ENCODE results near the gene LRRC30. TPM values are rescaled to one million over a fixed set of nuclear protein-coding genes. Genes with fewer than 3 reads are reported as not detected.

LRRC30 gene
- total RNA-seq, 2 donors from 2014 or later, result not detected

DNA sequence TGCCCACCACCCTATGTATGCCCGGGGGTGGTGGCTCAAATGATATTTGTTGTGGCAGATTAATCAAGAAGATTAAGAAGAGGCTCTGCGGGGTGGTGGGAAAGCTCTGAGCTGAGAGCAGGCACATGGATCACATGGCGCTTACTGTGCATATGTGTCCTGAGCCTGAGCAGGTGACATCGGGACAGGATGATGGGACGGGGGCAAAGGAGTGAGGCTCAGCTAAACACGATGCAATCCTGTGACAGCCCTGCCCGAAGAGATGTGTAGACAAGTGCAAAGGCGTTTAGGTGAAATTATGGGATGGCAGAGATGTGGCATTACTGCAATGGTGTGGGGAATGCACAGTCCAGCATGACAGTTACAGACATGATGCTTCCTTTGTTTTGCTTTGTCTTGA, 6.0 kb downstream of the LRRC30 start:
- Histone ChIP-seq H3K9ac (ENCODE audit: low read depth in 2 of 2, low read length in 2 of 2) (no peak overlapping the region), H3K9me3 (no peaks in the 10 kb centered on the region), H3K36me3 (no peaks in the 10 kb centered on the region), H3K27ac (no peak overlapping the region), H3K4me1 (no peaks in the 10 kb centered on the region), H3K4me3 (no peak overlapping the region), H3K27me3 (no peaks in the 10 kb centered on the region)
- intact Hi-C loops (cut with DNase I), result no loop called here
- no peak for DNase-seq
- no peak for TF ChIP-seq CTCF (IDR thresholded peaks at IDR 0.05)

- no peak overlapping the region for H3K4me3 ChIP-seq
- H3K27ac ChIP-seq, result no peak overlapping the region
- intact Hi-C loops (cut with DNase I), result no loop called here
- TF ChIP-seq CTCF (IDR thresholded peaks at IDR 0.05), result no peak
- no peak overlapping the region for H3K9ac ChIP-seq (ENCODE audit: low read depth in 2 of 2, low read length in 2 of 2)
- no peaks in the 10 kb centered on the region for H3K9me3 ChIP-seq
- no peaks in the 10 kb centered on the region for H3K27me3 ChIP-seq
- no peak for DNase-seq
- no peaks in the 10 kb centered on the region for H3K36me3 ChIP-seq
- H3K4me1 ChIP-seq, result no peaks in the 10 kb centered on the region
Observed at GRCh38 chr18:7237673-7238272, 6.9 kb downstream of the LRRC30 start.

DNA sequence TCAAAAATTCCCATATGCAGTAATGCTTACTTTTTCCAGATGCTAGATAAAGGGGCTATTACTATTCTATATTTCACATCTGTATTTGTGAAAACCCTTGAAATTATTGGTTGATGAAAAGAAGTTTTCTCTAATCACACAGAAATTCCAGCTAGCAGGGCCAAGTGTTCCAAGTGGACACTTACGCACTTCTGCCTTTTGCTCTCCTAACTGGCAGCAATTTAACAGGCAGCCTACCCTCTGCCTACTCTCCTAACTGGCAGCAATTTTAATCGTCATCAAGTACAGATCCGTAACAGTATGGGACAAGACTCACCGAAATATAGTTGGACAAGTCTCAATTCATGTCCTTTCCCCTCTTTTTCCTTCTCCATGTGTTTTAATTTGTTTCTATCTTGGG, 12.0 kb downstream of the LRRC30 start:
- no peak for TF ChIP-seq CTCF (IDR thresholded peaks at IDR 0.05)
- no peak for DNase-seq
- no peak overlapping the region for H3K9ac ChIP-seq (ENCODE audit: low read depth in 2 of 2, low read length in 2 of 2)
- no peak overlapping the region for H3K27ac ChIP-seq
- no peaks in the 10 kb centered on the region for H3K27me3 ChIP-seq
- no peaks in the 10 kb centered on the region for H3K9me3 ChIP-seq
- H3K4me3 ChIP-seq, result no peak overlapping the region
- intact Hi-C loops (cut with DNase I), result no loop called here
- H3K36me3 ChIP-seq, result no peaks in the 10 kb centered on the region
- H3K4me1 ChIP-seq, result no peaks in the 10 kb centered on the region

GRCh38 chr18:7248877-7249276, 18.0 kb downstream of the LRRC30 start:
- Histone ChIP-seq H3K9ac (ENCODE audit: low read depth in 2 of 2, low read length in 2 of 2) (no peak overlapping the region), H3K4me3 (no peak overlapping the region), H3K4me1 (no peaks in the 10 kb centered on the region), H3K36me3 (no peaks in the 10 kb centered on the region), H3K27me3 (no peaks in the 10 kb centered on the region), H3K27ac (no peak overlapping the region), H3K9me3 (no peaks in the 10 kb centered on the region)
- DNase-seq, result no peak
- no peak for TF ChIP-seq CTCF (IDR thresholded peaks at IDR 0.05)
- intact Hi-C loops (cut with DNase I), result no loop called here

- intact Hi-C loops (cut with DNase I), result no loop called here
- H3K36me3 ChIP-seq, result no peaks in the 10 kb centered on the region
- no peak overlapping the region for H3K9ac ChIP-seq (ENCODE audit: low read depth in 2 of 2, low read length in 2 of 2)
- H3K27ac ChIP-seq, result no peak overlapping the region
- H3K27me3 ChIP-seq, result no peaks in the 10 kb centered on the region
- no peak overlapping the region for H3K4me3 ChIP-seq
- no peak for TF ChIP-seq CTCF (IDR thresholded peaks at IDR 0.05)
- H3K9me3 ChIP-seq, result no peaks in the 10 kb centered on the region
- DNase-seq, result no peak
- H3K4me1 ChIP-seq, result no peaks in the 10 kb centered on the region
Observed at GRCh38 chr18:7254163-7254562, 23.3 kb downstream of the LRRC30 start.
